Measurements from ENCODE around the gene XPR1.

Gene XPR1

DNA sequence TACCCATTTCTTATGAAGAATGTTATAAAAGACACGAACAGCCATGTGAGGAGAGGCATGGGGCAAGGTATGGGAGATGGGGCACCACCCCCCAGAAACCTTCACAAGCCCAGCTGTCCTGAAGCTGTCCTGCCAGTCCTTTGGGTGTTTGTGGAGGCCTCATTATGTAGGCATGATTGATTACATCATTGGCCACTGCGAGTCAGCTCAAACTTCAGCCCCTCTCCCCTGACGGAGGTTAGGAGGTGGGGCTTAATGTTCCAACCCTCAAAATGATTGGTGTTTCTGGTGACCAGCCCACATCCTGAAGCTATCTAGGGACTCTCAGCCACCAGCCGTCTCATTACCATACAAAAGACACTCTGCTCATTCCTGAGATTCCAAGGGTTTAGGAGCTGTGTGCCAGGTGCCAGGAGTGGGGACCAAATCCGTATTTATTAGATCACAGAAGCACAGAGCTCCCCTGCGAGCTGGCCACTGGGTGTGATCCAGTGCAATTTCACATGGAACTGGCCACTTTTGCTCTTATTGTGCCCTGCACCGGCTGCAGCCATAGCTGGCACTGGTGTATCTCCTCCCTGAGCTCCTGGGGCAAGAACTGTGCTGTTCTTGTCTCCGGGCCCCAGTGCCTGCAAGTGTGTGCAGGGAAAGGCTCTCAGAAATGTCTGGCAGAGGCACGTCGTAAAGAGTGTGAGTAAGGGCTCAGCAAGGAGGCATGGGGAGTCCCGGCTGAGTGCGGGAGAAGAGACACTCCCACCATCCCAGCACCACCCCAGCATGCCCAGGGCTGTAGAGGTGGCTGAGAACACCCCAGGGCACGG lies 291.4 kb downstream of the XPR1 start:
- Histone ChIP-seq H4K20me1 (ENCODE audit: insufficient read depth, low read length) (no peaks in the 10 kb centered on the region), H3K36me3 (replicated peaks; ENCODE audit: low read depth, low read length) (no peaks in the 10 kb centered on the region), H3K4me2 (ENCODE audit: low read length) (peak overlapping the region; percentile 81), H3K9ac (ENCODE audit: low read length) (peak overlapping the region; percentile 74; the same call in 1 of the 2 replicates), H2AFZ (ENCODE audit: low read depth, low read length) (no peak overlapping the region; the same call in 1 of the 2 replicates), H3K27me3 (ENCODE audit: low read depth, low read length) (no peaks in the 10 kb centered on the region), H3K27ac (ENCODE audit: low read length) (peak overlapping the region; percentile 75; the same call in 1 of the 2 replicates), H3K4me3 (ENCODE audit: low read length) (peak overlapping the region; percentile 45), H3K79me2 (ENCODE audit: low read length) (no peaks in the 10 kb centered on the region), H3K4me1 (ENCODE audit: low read length) (peaks cover 84% of the 10 kb centered on the region), H3K9me3 (ENCODE audit: insufficient read depth, low read length) (no peaks in the 10 kb centered on the region)
- TF ChIP-seq CTCF (IDR thresholded peaks at IDR 0.05; ENCODE audit: low read depth, low read length) (no peak), EZH2phosphoT487 (IDR thresholded peaks at IDR 0.05; ENCODE audit: low read depth) (no peak)

DNA sequence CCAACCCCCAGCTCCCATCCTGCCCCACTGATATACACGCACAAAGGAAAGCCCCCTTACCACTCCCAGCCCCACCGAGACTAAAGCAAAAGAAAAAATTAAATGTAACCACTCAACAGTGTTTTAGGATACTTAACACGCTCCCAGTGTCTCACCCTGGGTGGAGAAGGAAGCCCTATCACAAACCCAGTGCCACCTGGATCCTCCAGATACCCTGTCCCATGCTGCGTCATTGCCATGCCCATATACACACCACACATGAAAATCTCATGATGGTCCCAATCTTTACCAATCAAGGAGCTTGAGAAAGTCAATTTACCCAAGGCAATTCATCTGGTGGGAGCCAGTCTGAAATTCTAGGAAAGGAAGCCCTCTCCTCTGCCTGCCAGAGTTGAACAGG lies 292.1 kb downstream of the XPR1 start:
- Histone ChIP-seq H3K27ac (ENCODE audit: low read length) (no peak overlapping the region), H3K36me3 (replicated peaks; ENCODE audit: low read depth, low read length) (no peaks in the 10 kb centered on the region), H3K9ac (ENCODE audit: low read length) (no peak overlapping the region), H3K4me1 (ENCODE audit: low read length) (peaks cover 77% of the 10 kb centered on the region), H3K27me3 (ENCODE audit: low read depth, low read length) (no peaks in the 10 kb centered on the region), H3K4me2 (ENCODE audit: low read length) (0 out of 2 replicates have a peak overlapping the region, but pooled peaks have one; percentile 81), H4K20me1 (ENCODE audit: insufficient read depth, low read length) (no peaks in the 10 kb centered on the region), H3K4me3 (ENCODE audit: low read length) (no peak overlapping the region), H3K79me2 (ENCODE audit: low read length) (no peaks in the 10 kb centered on the region), H2AFZ (ENCODE audit: low read depth, low read length) (no peak overlapping the region), H3K9me3 (ENCODE audit: insufficient read depth, low read length) (no peaks in the 10 kb centered on the region)
- TF ChIP-seq CTCF (IDR thresholded peaks at IDR 0.05; ENCODE audit: low read depth, low read length), result no peak
- no peak for TF ChIP-seq EZH2phosphoT487 (IDR thresholded peaks at IDR 0.05; ENCODE audit: low read depth)

DNA sequence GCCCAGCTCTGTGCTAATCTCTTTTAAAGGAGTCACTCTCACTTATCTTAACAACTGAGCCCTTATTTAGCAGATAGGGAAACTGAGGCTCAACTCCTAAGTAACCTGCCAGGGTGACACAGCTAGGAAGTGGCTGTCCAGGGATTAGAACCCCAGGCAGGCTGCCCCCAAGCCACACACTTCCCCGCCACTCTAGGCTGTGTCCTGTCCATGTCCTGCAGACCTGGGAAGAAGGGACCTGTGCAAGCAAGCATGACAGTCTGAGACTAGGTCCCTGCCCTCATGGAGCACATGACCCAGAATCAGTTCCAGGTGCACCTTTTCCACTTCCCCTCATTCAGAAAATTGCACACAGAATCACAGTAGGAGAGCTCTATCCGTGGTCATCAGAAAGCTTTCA lies 293.1 kb downstream of the XPR1 start:
- no peak for TF ChIP-seq EZH2phosphoT487 (IDR thresholded peaks at IDR 0.05; ENCODE audit: low read depth)
- peaks cover 67% of the 10 kb centered on the region for H3K4me1 ChIP-seq (ENCODE audit: low read length)
- peak overlapping the region; percentile 51 for H3K4me2 ChIP-seq (ENCODE audit: low read length)
- no peak overlapping the region for H3K4me3 ChIP-seq (ENCODE audit: low read length)
- H2AFZ ChIP-seq (ENCODE audit: low read depth, low read length), result no peak overlapping the region
- no peaks in the 10 kb centered on the region for H3K79me2 ChIP-seq (ENCODE audit: low read length)
- H3K9me3 ChIP-seq (ENCODE audit: insufficient read depth, low read length), result no peaks in the 10 kb centered on the region
- no peaks in the 10 kb centered on the region for H3K36me3 ChIP-seq (replicated peaks; ENCODE audit: low read depth, low read length)
- H3K9ac ChIP-seq (ENCODE audit: low read length), result no peak overlapping the region
- H3K27ac ChIP-seq (ENCODE audit: low read length), result no peak overlapping the region
- no peaks in the 10 kb centered on the region for H3K27me3 ChIP-seq (ENCODE audit: low read depth, low read length)
- no peaks in the 10 kb centered on the region for H4K20me1 ChIP-seq (ENCODE audit: insufficient read depth, low read length)

DNA sequence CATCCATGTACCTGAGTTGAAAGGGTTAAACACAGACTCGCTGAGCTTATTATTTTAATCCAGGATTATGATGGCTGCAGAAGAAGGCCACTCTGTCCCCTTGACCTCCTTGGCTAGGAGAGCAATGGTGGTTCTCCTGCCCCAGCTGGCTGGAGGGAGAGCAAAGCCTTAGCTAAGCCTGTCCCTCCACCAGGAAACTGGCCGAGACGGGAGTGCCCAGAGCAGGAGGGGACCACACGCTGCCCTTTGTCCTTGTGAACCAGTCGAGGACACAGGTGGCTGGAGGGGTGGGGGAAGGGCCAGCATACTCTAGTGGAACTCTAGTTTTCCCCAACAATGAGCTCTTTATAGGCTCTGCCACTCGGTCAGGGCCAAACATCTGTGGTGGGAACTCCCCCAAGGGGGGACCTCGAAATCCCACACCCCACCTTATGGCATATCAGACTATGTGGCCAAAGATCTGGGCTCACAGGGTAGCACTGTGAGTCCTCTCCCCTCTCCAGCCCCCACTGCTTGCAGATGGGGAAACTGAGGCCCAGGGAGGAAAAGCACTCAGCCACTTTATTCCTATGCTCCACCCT lies 293.7 kb downstream of the XPR1 start:
- no peaks in the 10 kb centered on the region for H3K9me3 ChIP-seq (ENCODE audit: insufficient read depth, low read length)
- no peaks in the 10 kb centered on the region for H3K36me3 ChIP-seq (replicated peaks; ENCODE audit: low read depth, low read length)
- no peaks in the 10 kb centered on the region for H4K20me1 ChIP-seq (ENCODE audit: insufficient read depth, low read length)
- no peak overlapping the region for H3K27ac ChIP-seq (ENCODE audit: low read length)
- H3K9ac ChIP-seq (ENCODE audit: low read length), result no peak overlapping the region
- H3K4me1 ChIP-seq (ENCODE audit: low read length), result peaks cover 61% of the 10 kb centered on the region
- TF ChIP-seq EZH2phosphoT487 (IDR thresholded peaks at IDR 0.05; ENCODE audit: low read depth) (no peak), CTCF (IDR thresholded peaks at IDR 0.05; ENCODE audit: low read depth, low read length) (no peak)
- H3K27me3 ChIP-seq (ENCODE audit: low read depth, low read length), result no peaks in the 10 kb centered on the region
- no peaks in the 10 kb centered on the region for H3K79me2 ChIP-seq (ENCODE audit: low read length)
- no peak overlapping the region for H3K4me3 ChIP-seq (ENCODE audit: low read length)
- peak overlapping the region; percentile 51 for H3K4me2 ChIP-seq (ENCODE audit: low read length)
- no peak overlapping the region for H2AFZ ChIP-seq (ENCODE audit: low read depth, low read length)
